IMR-90 (cell line): Measurements from ENCODE around the gene HLA-DMB. TPM values are rescaled to one million over a fixed set of nuclear protein-coding genes. Genes with fewer than 3 reads are reported as not detected.

Source experiments
- ATAC-seq: fragments of 200-7000 bp; cut with Tn5 transposase; 2 replicates; pipeline ENCODE4 v1.9.1; 2020; ENCODE audit warnings: low read depth, mild to moderate bottlenecking, moderate library complexity
- BruUV-seq: library from RNA; stranded (reverse); fragments of 400-500 nt; replicated peaks from 2 replicates; lab custom pipeline; 2021; lab: Mats Ljungman, UMichigan
- CTCF ChIA-PET: fragments of 300-600 bp; formaldehyde crosslinking; extraction: SDS; loops from one replicate; lab custom pipeline; 2021; ENCODE audit warnings: antibody characterized with exemption; lab: Yijun Ruan, JAX
- POLR2A ChIA-PET: fragments of 300-600 bp; sonication (Branson Sonifier 250); formaldehyde crosslinking; loops from one replicate; lab custom pipeline; 2022; ENCODE audit warnings: antibody characterized with exemption; ENCODE audit not compliant: unreplicated experiment; lab: Charles Lee
- DNase-seq: peaks from one replicate; pipeline ENCODE4 v3.0.0; 2013
- H2AFZ ChIP-seq: replicated peaks from 2 replicates; pipeline ENCODE3; 2013; ENCODE audit warnings: low read length, mild to moderate bottlenecking; ENCODE audit not compliant: poor library complexity
- H2AK5ac ChIP-seq: 2 replicates; pipeline ENCODE4 v1.6.1; 2013; ENCODE audit warnings: low read depth, low read length, inconsistent platforms
- H2AK9ac ChIP-seq: replicated peaks from 2 replicates; pipeline ENCODE3; 2013; ENCODE audit warnings: mild to moderate bottlenecking, low read depth, low read length, moderate library complexity; ENCODE audit not compliant: poor library complexity
- H2BK120ac ChIP-seq: 2 replicates; pipeline ENCODE4 v1.6.1; 2013; ENCODE audit warnings: low read depth, low read length, inconsistent platforms
- H2BK15ac ChIP-seq: 3 replicates; pipeline ENCODE4 v1.6.1; 2013; ENCODE audit warnings: low read depth, low read length, inconsistent platforms
- H2BK20ac ChIP-seq: 2 replicates; pipeline ENCODE4 v1.6.1; 2013; ENCODE audit warnings: low read depth, mild to moderate bottlenecking, inconsistent platforms, low read length, moderate library complexity
- H2BK5ac ChIP-seq: 2 replicates; pipeline ENCODE4 v1.6.1; 2013; ENCODE audit warnings: mild to moderate bottlenecking, low read depth, low read length, inconsistent platforms; ENCODE audit not compliant: poor library complexity, severe bottlenecking
- H3K14ac ChIP-seq: replicated peaks from 2 replicates; pipeline ENCODE4 v1.6.1; 2013; ENCODE audit warnings: low read depth, low read length, inconsistent platforms
- H3K18ac ChIP-seq: 2 replicates; pipeline ENCODE4 v1.6.1; 2013; ENCODE audit warnings: low read depth, low read length, control low read depth
- H3K23ac ChIP-seq: 2 replicates; pipeline ENCODE4 v1.6.1; 2013; ENCODE audit warnings: low read depth, low read length, inconsistent platforms
- H3K27ac ChIP-seq: 2 replicates; pipeline ENCODE4 v1.5.1; 2013; ENCODE audit warnings: mild to moderate bottlenecking, control low read depth, low read length; ENCODE audit not compliant: insufficient read depth
- H3K27me3 ChIP-seq: 2 replicates; pipeline ENCODE4 v1.6.1; 2013; ENCODE audit warnings: low read length; ENCODE audit not compliant: control insufficient read depth, insufficient read depth
- H3K36me3 ChIP-seq: 2 replicates; pipeline ENCODE4 v1.6.1; 2013; ENCODE audit warnings: low read length, mixed read lengths; ENCODE audit not compliant: control insufficient read depth, insufficient read depth
- H3K4ac ChIP-seq: 2 replicates; pipeline ENCODE4 v1.6.1; 2013; ENCODE audit warnings: low read depth, low read length, inconsistent platforms
- H3K4me1 ChIP-seq: 2 replicates; pipeline ENCODE4 v1.6.1; 2013; ENCODE audit warnings: low read length, mixed read lengths; ENCODE audit not compliant: control insufficient read depth, insufficient read depth
- H3K4me2 ChIP-seq: 2 replicates; pipeline ENCODE4 v1.6.1; 2013; ENCODE audit warnings: low read depth, mild to moderate bottlenecking, control low read depth, low read length, moderate library complexity
- H3K4me3 ChIP-seq: 2 replicates; pipeline ENCODE4 v1.5.1; 2013; ENCODE audit warnings: low read depth, mild to moderate bottlenecking, control low read depth, low read length, moderate library complexity; ENCODE audit not compliant: insufficient read depth
- H3K56ac ChIP-seq: 2 replicates; pipeline ENCODE4 v1.6.1; 2013; ENCODE audit warnings: low read length, inconsistent platforms; ENCODE audit not compliant: insufficient read depth; ENCODE audit errors: extremely low read depth
- H3K79me1 ChIP-seq, 2 experiments: 2 replicates each; pipeline ENCODE4 v1.6.1; 2013; ENCODE audit warnings: low read length in 2 of 2, inconsistent platforms in 1 of 2, low read depth in 1 of 2
- H3K9ac ChIP-seq: 2 replicates; pipeline ENCODE4 v1.6.1; 2013; ENCODE audit warnings: low read depth, low read length, control low read depth
- H3K9me1 ChIP-seq: 2 replicates; pipeline ENCODE4 v1.6.1; 2013; ENCODE audit warnings: low read length, inconsistent platforms; ENCODE audit not compliant: insufficient read depth
- H3K9me3 ChIP-seq: 2 replicates; pipeline ENCODE4 v1.6.1; 2013; ENCODE audit warnings: low read length; ENCODE audit not compliant: control insufficient read depth, insufficient read depth
- H4K20me1 ChIP-seq: 2 replicates; pipeline ENCODE4 v1.6.1; 2013; ENCODE audit warnings: low read length, inconsistent platforms; ENCODE audit not compliant: insufficient read depth
- H4K5ac ChIP-seq: 2 replicates; pipeline ENCODE4 v1.6.1; 2013; ENCODE audit warnings: mild to moderate bottlenecking, low read depth, low read length, control low read depth
- H4K8ac ChIP-seq, 2 experiments: 2 replicates each; pipeline ENCODE4 v1.6.1; 2013; ENCODE audit warnings: low read depth in 2 of 2, low read length in 2 of 2, control low read depth in 1 of 2, inconsistent platforms in 1 of 2
- H4K91ac ChIP-seq: 2 replicates; pipeline ENCODE4 v1.6.1; 2013; ENCODE audit warnings: low read depth, low read length, inconsistent platforms; ENCODE audit not compliant: insufficient read depth
- BHLHE40 ChIP-seq: fragments of 150-350 bp; IDR thresholded peaks from 2 replicates; pipeline ENCODE4 v1.6.1; 2016; ENCODE audit warnings: mild to moderate bottlenecking, low read depth, low read length
- CEBPB ChIP-seq: IDR thresholded peaks from 2 replicates; pipeline ENCODE4 v1.6.1; 2012; ENCODE audit warnings: low read depth, low read length, improper control_type of control experiment
- CHD1 ChIP-seq: IDR thresholded peaks from 2 replicates; pipeline ENCODE4 v1.6.1; 2012; ENCODE audit warnings: low read depth, low read length, improper control_type of control experiment
- CTCF ChIP-seq: conservative IDR thresholded peaks from 2 replicates; pipeline ENCODE4 v1.5.1; 2012; ENCODE audit warnings: mild to moderate bottlenecking, low read depth, low read length, improper control_type of control experiment
- ELK1 ChIP-seq: fragments of 150-350 bp; IDR thresholded peaks from 2 replicates; pipeline ENCODE4 v1.6.1; 2016; ENCODE audit warnings: low read depth, mild to moderate bottlenecking, low read length, moderate library complexity, borderline replicate concordance
- FOS ChIP-seq: fragments of 150-350 bp; IDR thresholded peaks from 2 replicates; pipeline ENCODE4 v1.6.1; 2016; ENCODE audit warnings: low read depth, low read length
- MAFK ChIP-seq: IDR thresholded peaks from 2 replicates; pipeline ENCODE4 v1.6.1; 2012; ENCODE audit warnings: low read depth, low read length, improper control_type of control experiment
- MAZ ChIP-seq: IDR thresholded peaks from 2 replicates; pipeline ENCODE4 v1.6.1; 2012; ENCODE audit warnings: low read depth, mild to moderate bottlenecking, low read length, improper control_type of control experiment, moderate library complexity, borderline replicate concordance
- MXI1 ChIP-seq: IDR thresholded peaks from 2 replicates; pipeline ENCODE4 v1.6.1; 2012; ENCODE audit warnings: low read depth, mild to moderate bottlenecking, low read length, moderate library complexity, borderline replicate concordance
- NFE2L2 ChIP-seq: fragments of 150-350 bp; IDR thresholded peaks from 2 replicates; pipeline ENCODE4 v1.6.1; 2016; ENCODE audit warnings: low read depth, mild to moderate bottlenecking, low read length
- RAD21 ChIP-seq: IDR thresholded peaks from 2 replicates; pipeline ENCODE4 v1.6.1; 2012; ENCODE audit warnings: low read length, improper control_type of control experiment
- RCOR1 ChIP-seq: IDR thresholded peaks from 2 replicates; pipeline ENCODE4 v1.6.1; 2012; ENCODE audit warnings: mild to moderate bottlenecking, low read length, improper control_type of control experiment; ENCODE audit not compliant: insufficient replicate concordance
- RFX5 ChIP-seq: IDR thresholded peaks from 2 replicates; pipeline ENCODE4 v1.8.0; 2012; ENCODE audit warnings: low read depth, mild to moderate bottlenecking, low read length, moderate library complexity
- SMC3 ChIP-seq: fragments of 150-350 bp; IDR thresholded peaks from 2 replicates; pipeline ENCODE4 v1.6.1; 2016; ENCODE audit warnings: low read depth, mild to moderate bottlenecking, antibody characterized with exemption, low read length, moderate library complexity
- dilution Hi-C: fragments of 300-500 bp; cut with HindIII; formaldehyde crosslinking; loops from one replicate; pipeline ENCODE4 v1.14.3; 2018; ENCODE audit warnings: low sequenced_read_pairs; ENCODE audit not compliant: unreplicated experiment
- in situ Hi-C: fragments of 300-500 bp; cut with MboI; formaldehyde crosslinking; loops from 3 replicates; pipeline ENCODE4 v1.14.3; 2019; ENCODE audit warnings: low sequenced_read_pairs, inconsistent platforms, mixed read lengths
- intact Hi-C: fragments of 100-400 bp; cut with micrococcal nuclease; formaldehyde crosslinking; loops from 2 replicates; pipeline ENCODE4 v1.10.0; 2022
- polyA plus RNA-seq, 3 experiments: library from polyadenylated mRNA; depleted of rRNA; stranded (reverse); fragments of >200 nt; gene quantifications; 2 replicates each; pipeline ENCODE4 v1.2.3, GENCODE V29; 2012; ENCODE audit warnings: low replicate concordance in 1 of 3
- total RNA-seq: library from RNA; depleted of rRNA; stranded (reverse); fragments of >200 nt; gene quantifications from 2 replicates; pipeline ENCODE4 v1.2.3, GENCODE V29; 2012

The HLA-DMB gene
- total and polyA plus RNA-seq, 2 of the 4 experiments (the other 2 are of a cell fraction), result 0.18 to 0.19 TPM

GRCh38 chr6:32903952-32904351, 36.9 kb downstream of the HLA-DMB start:
- dilution Hi-C loops, result no loop called here

More at GRCh38 chr6:32903952-32904351, 36.9 kb downstream of the HLA-DMB start:
- Histone ChIP-seq H2BK5ac (no peak overlapping the region), H3K23ac (no peak overlapping the region), H4K20me1 (no peaks in the 10 kb centered on the region), H3K9me3 (no peaks in the 10 kb centered on the region), H2AFZ (no peak overlapping the region), H3K56ac (no peak overlapping the region), H3K4me1 (peaks cover 3% of the 10 kb centered on the region), H2AK9ac (no peak overlapping the region), H3K4me3 (no peak overlapping the region), H3K18ac (no peak overlapping the region), H2BK120ac (no peak overlapping the region), H3K36me3 (peaks cover 5% of the 10 kb centered on the region), H4K8ac (no peak overlapping the region), H4K91ac (no peak overlapping the region), H3K27me3 (no peaks in the 10 kb centered on the region), H3K79me1 (peaks cover 6 to 7% of the 10 kb centered on the region in 2 experiments; a peak in 3 of 4 replicates), H3K4ac (no peak overlapping the region), H3K27ac (no peak overlapping the region), H3K9me1 (0 out of 2 replicates have a peak, but pooled peaks cover 3% of the 10 kb centered on the region), H2AK5ac (no peak overlapping the region), H3K4me2 (no peak overlapping the region), H3K14ac (no peak overlapping the region), H4K5ac (no peak overlapping the region), H2BK20ac (no peak overlapping the region), H3K9ac (no peak overlapping the region), H2BK15ac (no peak overlapping the region)
- CTCF ChIA-PET, result interaction anchor here (1.0 to 1.4 kb wide), 2 partner anchors 30 to 80 kb away, joined by 3 to 4 read pairs; no protein-coding TSS in a partner anchor
- TF ChIP-seq BHLHE40, result no peak
- no peak for TF ChIP-seq CHD1
- TF ChIP-seq ELK1, result no peak
- no peak for TF ChIP-seq FOS
- no peak for TF ChIP-seq NFE2L2
- TF ChIP-seq CEBPB, result no peak
- no peak for TF ChIP-seq MXI1
- no peak for TF ChIP-seq RFX5
- no peak for TF ChIP-seq RAD21
- no peak for TF ChIP-seq MAZ
- TF ChIP-seq MAFK, result no peak
- no peak for TF ChIP-seq RCOR1
- TF ChIP-seq SMC3, result no peak
- no peak for TF ChIP-seq CTCF
- intact Hi-C loops (no loop called here), in situ Hi-C loops (no loop called here)
- POLR2A ChIA-PET, result interaction anchor here (0.8 kb wide), 1 partner anchor 49 kb away, joined by 3 read pairs; the partner anchor contains the start of gene HLA-DMA
- DNase-seq (no peak), ATAC-seq (no peak)
- no TSS peak for BruUV-seq
